OCI-LY7 (cell line): ENCODE results near the gene XAGE1A. TPM values are rescaled to one million over a fixed set of nuclear protein-coding genes. Genes with fewer than 3 reads are reported as not detected.
"Not testable (repeated sequence)": the region's sequence is repeated elsewhere in the genome, so short reads cannot be mapped to it uniquely, and the experiment has no call there.

Experiments used
- BruUV-seq: library from RNA; stranded (reverse); fragments of 400-500 nt; replicated peaks from 2 replicates; lab custom pipeline; 2021; lab: Mats Ljungman, UMichigan
- CTCF ChIA-PET: fragments of 300-600 bp; sonication (Branson Sonifier 250); formaldehyde crosslinking; loops from one replicate; lab custom pipeline; 2022; ENCODE audit warnings: antibody characterized with exemption; ENCODE audit not compliant: unreplicated experiment; lab: Charles Lee
- POLR2A ChIA-PET: fragments of 300-600 bp; sonication (Branson Sonifier 250); formaldehyde crosslinking; loops from one replicate; lab custom pipeline; 2022; ENCODE audit warnings: antibody characterized with exemption; lab: Charles Lee
- DNase-seq: peaks from one replicate; pipeline ENCODE4 v3.0.0-alpha.2; 2015; ENCODE audit warnings: low spot score
- H2AFZ ChIP-seq: fragments of 200-600 bp; sonication (generic), shearing (Covaris generic); 2 replicates; pipeline ENCODE4 v1.6.1; 2014; ENCODE audit warnings: mild to moderate bottlenecking, antibody characterized with exemption, low read length, moderate library complexity
- H3K27ac ChIP-seq: fragments of 200-600 bp; sonication (generic); 2 replicates; pipeline ENCODE4 v1.5.1; 2014; ENCODE audit warnings: mixed run types, low read depth, mild to moderate bottlenecking, moderate library complexity, low read length, inconsistent platforms; ENCODE audit not compliant: poor library complexity, severe bottlenecking
- H3K36me3 ChIP-seq: fragments of 200-600 bp; sonication (generic); 2 replicates; pipeline ENCODE4 v1.6.1; 2014; ENCODE audit warnings: mild to moderate bottlenecking, antibody characterized with exemption, low read length, moderate library complexity, mixed read lengths; ENCODE audit not compliant: insufficient read depth
- H3K4me1 ChIP-seq: fragments of 200-600 bp; sonication (generic); 2 replicates; pipeline ENCODE4 v1.5.1; 2014; ENCODE audit warnings: mild to moderate bottlenecking, low read length; ENCODE audit not compliant: insufficient read depth, poor library complexity, severe bottlenecking
- H3K4me2 ChIP-seq: fragments of 200-600 bp; sonication (generic); 2 replicates; pipeline ENCODE4 v1.6.1; 2014; ENCODE audit warnings: mild to moderate bottlenecking, low read length
- H3K4me3 ChIP-seq: fragments of 200-600 bp; sonication (generic); 2 replicates; pipeline ENCODE4 v1.5.1; 2014; ENCODE audit warnings: mild to moderate bottlenecking, low read depth, low read length; ENCODE audit not compliant: poor library complexity, severe bottlenecking
- H3K79me2 ChIP-seq: fragments of 200-600 bp; sonication (generic); 2 replicates; pipeline ENCODE4 v1.6.1; 2016; ENCODE audit warnings: low read depth, mild to moderate bottlenecking, low read length, moderate library complexity, mixed read lengths; ENCODE audit not compliant: insufficient read depth
- H3K9me2 ChIP-seq: fragments of 200-600 bp; sonication (generic); 2 replicates; pipeline ENCODE4 v1.6.1; 2016; ENCODE audit warnings: mild to moderate bottlenecking, low read length, mixed read lengths; ENCODE audit not compliant: insufficient read depth
- H3K9me3 ChIP-seq: fragments of 200-600 bp; sonication (generic); 2 replicates; pipeline ENCODE4 v1.6.1; 2014; ENCODE audit warnings: mild to moderate bottlenecking, mixed run types, low read length, mixed read lengths
- H4K20me1 ChIP-seq: fragments of 200-600 bp; sonication (generic); 2 replicates; pipeline ENCODE4 v1.6.1; 2014; ENCODE audit warnings: mild to moderate bottlenecking, antibody characterized with exemption, low read length, moderate library complexity, mixed read lengths; ENCODE audit not compliant: insufficient read depth
- EZH2phosphoT487 ChIP-seq: fragments of 200-600 bp; sonication (generic); IDR thresholded peaks from 2 replicates; pipeline ENCODE4 v1.6.1; 2018; ENCODE audit warnings: low read depth, borderline replicate concordance, mild to moderate bottlenecking, mixed run types, antibody characterized with exemption, low read length, moderate library complexity, mixed read lengths
- intact Hi-C: fragments of 100-400 bp; cut with micrococcal nuclease; formaldehyde crosslinking; loops from one replicate; pipeline ENCODE4 v1.10.0; 2022; ENCODE audit not compliant: unreplicated experiment
- total RNA-seq, 2 experiments: library from RNA; depleted of rRNA in 1 of 2; stranded (reverse); fragments of >200 nt in 1 of 2; shearing (Covaris generic) in 1 of 2; gene quantifications; 2 replicates each; pipeline ENCODE4 v1.2.3, GENCODE V29; 2014 to 2022
- TF ChIP-seq, protein P1 (sequence below): fragments of 200-600 bp; sonication (generic); conservative IDR thresholded peaks from 2 replicates; pipeline ENCODE4 v1.5.1; 2014; ENCODE audit warnings: mild to moderate bottlenecking, antibody characterized with exemption, low read length, moderate library complexity, mixed read lengths

XAGE1A gene
- total RNA-seq, 2 experiments from 2014 or later, result not detected

DNA sequence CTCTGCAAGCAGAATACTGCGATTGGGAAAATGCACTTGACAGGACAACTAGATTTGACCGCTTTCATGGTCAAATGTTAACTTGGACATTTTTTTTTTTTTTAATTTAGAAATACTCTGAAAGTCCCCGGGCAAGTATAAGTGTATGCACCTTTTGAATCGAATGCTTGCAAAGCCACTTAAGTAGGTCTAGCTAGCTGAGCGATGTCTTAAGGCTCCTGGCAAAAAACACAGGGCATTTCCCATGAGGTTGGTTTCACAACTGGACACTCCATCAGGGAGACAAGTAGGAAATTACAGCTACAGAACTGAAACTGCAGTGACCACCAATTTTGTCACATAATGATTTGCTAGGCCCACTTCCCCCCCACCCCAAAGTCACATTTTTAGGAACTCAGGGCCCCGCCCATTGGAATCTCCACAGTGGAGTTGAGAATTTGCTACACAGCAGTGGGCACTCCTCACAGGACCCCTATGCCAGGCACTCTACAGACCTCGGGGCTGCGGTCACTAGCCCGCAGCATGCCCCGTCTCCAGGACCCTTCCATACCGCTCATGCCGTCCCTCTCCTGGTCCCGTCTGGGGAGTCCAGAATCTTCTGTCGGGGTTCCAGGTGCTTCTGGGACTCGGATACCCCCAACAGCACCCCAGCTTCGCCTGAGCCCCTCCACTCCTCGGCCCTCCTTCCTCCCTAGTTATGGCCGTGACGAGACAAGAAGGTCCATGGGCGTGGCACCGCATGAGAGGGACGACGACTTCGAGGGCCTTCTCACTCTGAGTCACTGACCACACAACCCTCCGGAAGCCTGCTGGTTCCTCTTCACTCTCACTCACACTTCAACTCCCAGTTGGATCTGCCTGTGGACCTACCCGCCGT, 20.7 kb downstream of the XAGE1A start:
- CTCF ChIA-PET, intact Hi-C loops, H3K27ac ChIP-seq, H3K4me3 ChIP-seq, DNase-seq, H4K20me1 ChIP-seq, H2AFZ ChIP-seq, BruUV-seq, POLR2A ChIA-PET, H3K4me1 ChIP-seq, H3K9me3 ChIP-seq, H3K36me3 ChIP-seq, H3K79me2 ChIP-seq, H3K9me2 ChIP-seq, H3K4me2 ChIP-seq: not testable (repeated sequence)

DNA sequence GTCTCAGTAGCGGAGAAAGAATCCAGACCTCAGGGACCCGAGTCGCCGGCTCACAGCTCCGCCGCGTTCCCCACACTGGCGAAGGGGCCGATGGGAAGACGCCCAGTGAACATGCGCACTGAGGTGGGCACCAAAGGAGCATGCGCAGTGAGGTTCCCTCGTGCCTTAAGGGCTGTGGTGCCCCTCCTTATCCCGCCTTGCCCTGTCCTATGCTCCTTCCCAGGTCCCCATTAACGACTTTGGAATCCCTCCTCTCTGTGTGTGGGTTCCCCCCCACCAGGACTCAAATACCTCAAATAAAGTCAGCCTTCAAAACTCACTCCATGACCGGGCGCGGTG, 21.3 kb downstream of the XAGE1A start, which contains the start of gene XAGE1B:
Gene XAGE1B, minus strand, starts transcription at position 77 of the 339 bp plus-strand sequence. CDS start 1,536 bp downstream, outside the sequence.
- H3K4me2 ChIP-seq, H2AFZ ChIP-seq, H3K9me2 ChIP-seq, H3K4me3 ChIP-seq, intact Hi-C loops, H3K27ac ChIP-seq, H3K36me3 ChIP-seq, BruUV-seq, H3K79me2 ChIP-seq, H4K20me1 ChIP-seq, H3K4me1 ChIP-seq, DNase-seq, CTCF ChIA-PET, POLR2A ChIA-PET, H3K9me3 ChIP-seq: not testable (repeated sequence)

DNA sequence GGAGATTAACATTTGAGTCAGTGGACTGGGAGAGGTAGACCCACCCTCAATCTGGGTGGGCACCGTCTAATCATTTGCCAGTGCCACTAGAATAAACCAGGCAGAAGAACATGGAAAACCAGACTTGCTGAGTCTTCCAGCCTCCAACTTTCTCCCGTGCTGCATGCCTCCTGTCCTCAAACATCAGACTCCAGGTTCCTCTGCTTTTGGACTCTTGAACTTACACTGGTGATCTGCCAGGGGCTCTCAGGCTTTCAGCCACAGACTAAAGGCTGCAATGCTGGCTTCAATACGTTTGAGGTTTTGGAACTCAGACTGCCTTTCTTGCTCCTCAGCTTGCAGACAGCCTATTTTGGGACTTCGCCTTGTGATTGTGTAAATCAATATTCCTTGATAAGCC, 45.4 kb downstream of the XAGE1A start:
- H4K20me1 ChIP-seq, H3K9me2 ChIP-seq, CTCF ChIA-PET, H3K4me1 ChIP-seq, DNase-seq, H3K36me3 ChIP-seq, H3K4me3 ChIP-seq, H3K4me2 ChIP-seq, H3K27ac ChIP-seq, H3K9me3 ChIP-seq, H3K79me2 ChIP-seq, H2AFZ ChIP-seq, POLR2A ChIA-PET, intact Hi-C loops, BruUV-seq: not testable (repeated sequence)

DNA sequence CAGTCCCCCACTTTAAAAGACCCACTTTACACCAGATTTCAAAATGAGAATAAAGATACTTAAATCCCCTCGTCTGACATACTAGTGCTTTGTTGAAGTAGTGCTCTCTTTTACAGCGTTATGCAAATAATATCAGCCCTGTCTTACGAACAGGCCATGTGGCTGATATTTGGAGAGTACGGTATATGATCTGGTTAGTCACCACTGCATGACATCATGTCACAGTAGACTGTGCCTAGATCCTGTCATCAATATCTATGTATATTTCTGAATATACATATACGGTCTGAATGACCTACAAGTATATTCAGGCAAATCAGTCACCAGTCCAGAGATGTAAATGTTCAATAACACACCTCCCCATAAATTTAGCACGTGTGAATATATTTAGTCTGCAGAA, 46.7 kb downstream of the XAGE1A start:
- intact Hi-C loops, result no loop called here
- no peak overlapping the region for H3K4me3 ChIP-seq
- no peaks in the 10 kb centered on the region for H3K9me2 ChIP-seq
- ChIA-PET POLR2A (no interaction called here), CTCF (no interaction called here)
- H3K4me1 ChIP-seq, result no peaks in the 10 kb centered on the region
- no TSS peak for BruUV-seq
- H3K9me3 ChIP-seq, result no peaks in the 10 kb centered on the region
- no peak overlapping the region for H2AFZ ChIP-seq
- H3K27ac ChIP-seq, result no peak overlapping the region
- no peaks in the 10 kb centered on the region for H3K36me3 ChIP-seq
- no peaks in the 10 kb centered on the region for H4K20me1 ChIP-seq
- TF ChIP-seq, protein P1, sequence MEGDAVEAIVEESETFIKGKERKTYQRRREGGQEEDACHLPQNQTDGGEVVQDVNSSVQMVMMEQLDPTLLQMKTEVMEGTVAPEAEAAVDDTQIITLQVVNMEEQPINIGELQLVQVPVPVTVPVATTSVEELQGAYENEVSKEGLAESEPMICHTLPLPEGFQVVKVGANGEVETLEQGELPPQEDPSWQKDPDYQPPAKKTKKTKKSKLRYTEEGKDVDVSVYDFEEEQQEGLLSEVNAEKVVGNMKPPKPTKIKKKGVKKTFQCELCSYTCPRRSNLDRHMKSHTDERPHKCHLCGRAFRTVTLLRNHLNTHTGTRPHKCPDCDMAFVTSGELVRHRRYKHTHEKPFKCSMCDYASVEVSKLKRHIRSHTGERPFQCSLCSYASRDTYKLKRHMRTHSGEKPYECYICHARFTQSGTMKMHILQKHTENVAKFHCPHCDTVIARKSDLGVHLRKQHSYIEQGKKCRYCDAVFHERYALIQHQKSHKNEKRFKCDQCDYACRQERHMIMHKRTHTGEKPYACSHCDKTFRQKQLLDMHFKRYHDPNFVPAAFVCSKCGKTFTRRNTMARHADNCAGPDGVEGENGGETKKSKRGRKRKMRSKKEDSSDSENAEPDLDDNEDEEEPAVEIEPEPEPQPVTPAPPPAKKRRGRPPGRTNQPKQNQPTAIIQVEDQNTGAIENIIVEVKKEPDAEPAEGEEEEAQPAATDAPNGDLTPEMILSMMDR, result no peak
- no peak for TF ChIP-seq EZH2phosphoT487
- no peaks in the 10 kb centered on the region for H3K79me2 ChIP-seq
- no peak for DNase-seq
- H3K4me2 ChIP-seq, result no peak overlapping the region
